Measurements from ENCODE around the gene SCN5A. TPM values are rescaled to one million over a fixed set of nuclear protein-coding genes. Genes with fewer than 3 reads are reported as not detected.

Gene SCN5A
- total and polyA plus RNA-seq, 4 donors, result 0.38 to 2.0 (median 0.61) TPM

- H3K4me1 ChIP-seq (ENCODE audit: control insufficient read depth in 1 of 2, insufficient read depth in 2 of 2, low read length in 2 of 2), result no peaks in the 10 kb centered on the region
- H3K36me3 ChIP-seq (ENCODE audit: control insufficient read depth in 1 of 2, insufficient read depth in 2 of 2, low read length in 1 of 2), result no peaks in the 10 kb centered on the region
- H3K4me3 ChIP-seq (ENCODE audit: low read length in 2 of 2), result no peak overlapping the region
- H3K9me3 ChIP-seq (ENCODE audit: control insufficient read depth, low read length), result no peaks in the 10 kb centered on the region
- ATAC-seq (ENCODE audit: low FRiP score) (no peak), DNase-seq (peak in 1 of 2 donors; percentile 27)
- 76 to 84% methylated on average over 7 of the region's 7 CpGs for WGBS, 2 donors
- H3K27ac ChIP-seq (ENCODE audit: low read depth in 1 of 2, low read length in 2 of 2), result no peak overlapping the region
- H3K27me3 ChIP-seq (ENCODE audit: control insufficient read depth in 1 of 2, insufficient read depth in 2 of 2, low read length in 1 of 2), result no peaks in the 10 kb centered on the region
- intact Hi-C loops (cut with DNase I), result no loop called here
Observed at GRCh38 chr3:38614091-38614490, 35.4 kb downstream of the SCN5A start.

DNA sequence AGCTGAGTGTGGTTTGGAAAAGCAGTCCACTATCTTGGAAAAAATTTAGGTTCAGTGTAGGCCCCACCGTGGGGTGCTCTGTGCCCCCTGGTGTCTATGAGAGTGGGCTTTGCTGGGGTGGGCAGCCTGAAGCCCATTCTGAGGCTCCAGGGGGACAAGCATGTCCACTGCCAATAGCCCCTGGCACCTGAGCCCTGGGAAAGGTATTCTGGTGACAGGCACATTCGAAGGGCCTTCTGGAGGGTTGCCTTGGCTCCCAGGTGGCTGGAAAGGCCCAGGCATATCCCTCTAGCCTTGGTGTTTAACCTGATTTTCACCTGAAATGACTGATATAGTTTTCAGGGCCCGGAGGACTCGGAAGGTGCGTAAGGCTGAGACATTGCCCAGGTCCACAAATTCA, 36.1 kb downstream of the SCN5A start:
- no peaks in the 10 kb centered on the region for H3K4me1 ChIP-seq (ENCODE audit: control insufficient read depth in 1 of 2, insufficient read depth in 2 of 2, low read length in 2 of 2)
- no peaks in the 10 kb centered on the region for H3K27me3 ChIP-seq (ENCODE audit: control insufficient read depth in 1 of 2, insufficient read depth in 2 of 2, low read length in 1 of 2)
- DNase-seq (peak in 1 of 2 donors; percentile 25), ATAC-seq (ENCODE audit: low FRiP score) (no peak)
- intact Hi-C loops (cut with DNase I), result no loop called here
- no peak overlapping the region for H3K4me3 ChIP-seq (ENCODE audit: low read length in 2 of 2)
- no peaks in the 10 kb centered on the region for H3K36me3 ChIP-seq (ENCODE audit: control insufficient read depth in 1 of 2, insufficient read depth in 2 of 2, low read length in 1 of 2)
- H3K27ac ChIP-seq (ENCODE audit: low read depth in 1 of 2, low read length in 2 of 2), result no peak overlapping the region
- 89% methylated on average over 5 of the region's 5 CpGs for WGBS, 2 donors
- no peaks in the 10 kb centered on the region for H3K9me3 ChIP-seq (ENCODE audit: control insufficient read depth, low read length)

GRCh38 chr3:38611866-38612265, 37.6 kb downstream of the SCN5A start:
- intact Hi-C loops (cut with DNase I), result no loop called here
- no peaks in the 10 kb centered on the region for H3K36me3 ChIP-seq (ENCODE audit: control insufficient read depth in 1 of 2, insufficient read depth in 2 of 2, low read length in 1 of 2)
- ATAC-seq (ENCODE audit: low FRiP score) (no peak), DNase-seq (peak in 1 of 2 donors; percentile 57)
- H3K4me3 ChIP-seq (ENCODE audit: low read length in 2 of 2), result no peak overlapping the region
- 79 to 86% methylated on average over 4 of the region's 4 CpGs for WGBS, 2 donors
- H3K27ac ChIP-seq (ENCODE audit: low read depth in 1 of 2, low read length in 2 of 2), result no peak overlapping the region
- H3K9me3 ChIP-seq (ENCODE audit: control insufficient read depth, low read length), result no peaks in the 10 kb centered on the region
- no peaks in the 10 kb centered on the region for H3K27me3 ChIP-seq (ENCODE audit: control insufficient read depth in 1 of 2, insufficient read depth in 2 of 2, low read length in 1 of 2)
- H3K4me1 ChIP-seq (ENCODE audit: control insufficient read depth in 1 of 2, insufficient read depth in 2 of 2, low read length in 2 of 2), result no peaks in the 10 kb centered on the region

DNA sequence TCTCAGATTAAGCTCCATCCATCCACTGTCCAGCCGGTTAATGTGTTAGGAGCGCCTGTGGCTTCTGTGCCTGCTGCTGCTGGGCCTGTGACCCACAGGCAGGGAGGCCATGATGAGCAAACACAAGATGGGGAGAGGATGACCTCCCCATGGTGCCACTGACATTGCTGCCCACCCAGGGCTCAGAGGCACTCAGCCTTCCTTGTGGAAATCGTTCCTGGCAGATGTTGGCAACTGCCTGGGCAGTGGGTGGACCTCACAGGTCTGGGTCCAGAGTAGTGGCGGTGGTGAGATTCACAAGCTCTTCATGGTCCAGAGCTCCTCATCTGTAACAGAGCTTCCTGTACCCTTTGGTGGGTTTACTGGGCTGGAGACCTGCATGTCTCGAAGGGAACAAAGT, 38.6 kb downstream of the SCN5A start:
- no peak overlapping the region for H3K27ac ChIP-seq (ENCODE audit: low read depth in 1 of 2, low read length in 2 of 2)
- 92% methylated on average over 5 of the region's 5 CpGs for WGBS, 2 donors
- H3K9me3 ChIP-seq (ENCODE audit: control insufficient read depth, low read length), result no peaks in the 10 kb centered on the region
- no peaks in the 10 kb centered on the region for H3K4me1 ChIP-seq (ENCODE audit: control insufficient read depth in 1 of 2, insufficient read depth in 2 of 2, low read length in 2 of 2)
- H3K4me3 ChIP-seq (ENCODE audit: low read length in 2 of 2), result no peak overlapping the region
- H3K36me3 ChIP-seq (ENCODE audit: control insufficient read depth in 1 of 2, insufficient read depth in 2 of 2, low read length in 1 of 2), result no peaks in the 10 kb centered on the region
- ATAC-seq (ENCODE audit: low FRiP score) (no peak), DNase-seq (peak in 1 of 2 donors; percentile 42)
- no peaks in the 10 kb centered on the region for H3K27me3 ChIP-seq (ENCODE audit: control insufficient read depth in 1 of 2, insufficient read depth in 2 of 2, low read length in 1 of 2)
- intact Hi-C loops (cut with DNase I), result no loop called here

DNA sequence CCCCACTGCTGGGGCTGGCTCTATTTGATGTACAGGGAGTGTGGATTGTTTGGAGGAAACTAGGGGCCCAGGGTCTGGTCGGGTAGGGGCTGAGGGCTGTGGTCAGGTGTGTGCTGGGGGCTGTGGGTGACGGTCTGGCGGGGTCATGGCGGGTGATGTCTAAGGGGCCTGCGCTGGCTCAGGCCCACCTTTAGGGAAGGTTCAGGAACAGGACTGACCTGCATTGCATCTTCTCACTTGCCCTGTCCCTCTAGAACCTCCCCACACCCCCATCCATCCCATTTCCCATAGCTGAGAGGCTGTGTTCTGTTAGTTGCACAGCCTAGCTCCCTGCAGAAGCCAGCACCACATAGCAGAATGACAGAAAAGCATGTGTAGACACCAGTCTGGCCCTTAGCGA, 39.1 kb downstream of the SCN5A start:
- H3K4me1 ChIP-seq (ENCODE audit: control insufficient read depth in 1 of 2, insufficient read depth in 2 of 2, low read length in 2 of 2), result no peaks in the 10 kb centered on the region
- H3K36me3 ChIP-seq (ENCODE audit: control insufficient read depth in 1 of 2, insufficient read depth in 2 of 2, low read length in 1 of 2), result no peaks in the 10 kb centered on the region
- H3K9me3 ChIP-seq (ENCODE audit: control insufficient read depth, low read length), result no peaks in the 10 kb centered on the region
- intact Hi-C loops (cut with DNase I), result no loop called here
- ATAC-seq (ENCODE audit: low FRiP score), result no peak
- DNase-seq, result peak in 1 of 2 donors; percentile 48
- no peak overlapping the region for H3K27ac ChIP-seq (ENCODE audit: low read depth in 1 of 2, low read length in 2 of 2)
- H3K27me3 ChIP-seq (ENCODE audit: control insufficient read depth in 1 of 2, insufficient read depth in 2 of 2, low read length in 1 of 2), result no peaks in the 10 kb centered on the region
- no peak overlapping the region for H3K4me3 ChIP-seq (ENCODE audit: low read length in 2 of 2)
- WGBS, 2 donors, result 91 to 92% methylated on average over 5 to 6 of the region's 6 CpGs

DNA sequence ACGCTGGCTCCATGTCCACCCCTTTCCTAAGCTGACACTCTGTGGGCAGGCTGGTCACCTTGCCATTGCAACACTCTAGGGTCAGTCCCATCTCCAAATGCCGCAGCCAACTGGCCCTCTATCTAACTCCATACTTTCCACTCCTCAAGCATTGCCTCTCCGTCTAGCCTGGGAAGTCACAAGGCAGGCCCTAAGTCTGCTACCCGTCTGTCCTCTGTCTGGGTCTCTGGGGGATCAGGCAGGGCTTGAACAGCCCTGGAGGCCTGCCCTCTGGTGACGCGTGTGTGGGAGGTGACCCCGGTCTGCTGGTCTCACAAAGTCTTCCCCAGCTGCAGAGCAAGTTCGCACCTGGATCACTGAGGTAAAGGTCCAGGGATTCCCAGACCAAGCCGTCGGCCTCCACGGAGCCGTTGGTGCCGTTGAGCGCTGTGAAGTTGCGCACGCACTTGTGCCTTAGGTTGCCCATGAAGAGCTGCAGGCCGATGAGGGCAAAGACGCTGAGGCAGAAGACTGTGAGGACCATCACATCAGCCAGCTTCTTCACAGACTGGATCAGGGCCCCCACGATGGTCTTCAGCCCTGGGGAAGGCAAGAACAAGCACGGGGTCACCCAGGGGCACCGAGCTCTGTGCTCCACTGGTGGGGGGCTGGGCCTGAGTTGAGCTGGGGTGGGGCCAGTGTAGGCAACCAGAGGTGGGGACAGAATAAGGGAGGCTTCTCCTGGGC, 39.9 kb downstream of the SCN5A start:
- DNase-seq (peak in 1 of 2 donors; percentile 65), ATAC-seq (ENCODE audit: low FRiP score) (no peak)
- Histone ChIP-seq H3K27ac (ENCODE audit: low read depth in 1 of 2, low read length in 2 of 2) (no peak overlapping the region), H3K27me3 (ENCODE audit: control insufficient read depth in 1 of 2, insufficient read depth in 2 of 2, low read length in 1 of 2) (no peaks in the 10 kb centered on the region), H3K9me3 (ENCODE audit: control insufficient read depth, low read length) (no peaks in the 10 kb centered on the region), H3K4me3 (ENCODE audit: low read length in 2 of 2) (no peak overlapping the region), H3K4me1 (ENCODE audit: control insufficient read depth in 1 of 2, insufficient read depth in 2 of 2, low read length in 2 of 2) (no peaks in the 10 kb centered on the region), H3K36me3 (ENCODE audit: control insufficient read depth in 1 of 2, insufficient read depth in 2 of 2, low read length in 1 of 2) (no peaks in the 10 kb centered on the region)
- intact Hi-C loops (cut with DNase I), result no loop called here
- 88 to 91% methylated on average over 21 of the region's 21 CpGs for WGBS, 2 donors

DNA sequence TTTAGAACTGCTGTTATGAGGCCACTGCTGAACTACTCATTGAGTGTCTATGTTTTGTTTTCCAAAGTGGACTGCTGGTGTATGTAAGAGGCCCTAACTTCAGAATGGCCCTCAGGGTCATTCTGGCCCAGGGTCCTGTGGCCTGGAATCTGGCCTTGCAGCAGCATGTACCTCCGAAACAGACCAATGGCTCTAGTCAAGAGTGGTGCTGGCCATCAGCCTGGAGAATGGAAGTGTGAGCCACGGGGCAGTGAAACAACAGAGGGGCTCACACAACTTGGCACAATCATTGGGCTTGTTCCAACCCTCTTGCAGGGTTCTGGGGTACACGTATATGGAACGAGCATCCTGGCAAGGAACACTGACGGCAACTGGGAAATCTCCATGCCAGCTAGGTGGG, 40.5 kb downstream of the SCN5A start:
- H3K27ac ChIP-seq (ENCODE audit: low read depth in 1 of 2, low read length in 2 of 2), result no peak overlapping the region
- no peaks in the 10 kb centered on the region for H3K4me1 ChIP-seq (ENCODE audit: control insufficient read depth in 1 of 2, insufficient read depth in 2 of 2, low read length in 2 of 2)
- DNase-seq (peak in 1 of 2 donors; percentile 32), ATAC-seq (ENCODE audit: low FRiP score) (no peak)
- H3K36me3 ChIP-seq (ENCODE audit: control insufficient read depth in 1 of 2, insufficient read depth in 2 of 2, low read length in 1 of 2), result no peaks in the 10 kb centered on the region
- H3K4me3 ChIP-seq (ENCODE audit: low read length in 2 of 2), result no peak overlapping the region
- intact Hi-C loops (cut with DNase I), result no loop called here
- WGBS, 2 donors, result 89 to 93% methylated on average over 5 of the region's 5 CpGs
- H3K9me3 ChIP-seq (ENCODE audit: control insufficient read depth, low read length), result no peaks in the 10 kb centered on the region
- H3K27me3 ChIP-seq (ENCODE audit: control insufficient read depth in 1 of 2, insufficient read depth in 2 of 2, low read length in 1 of 2), result no peaks in the 10 kb centered on the region

DNA sequence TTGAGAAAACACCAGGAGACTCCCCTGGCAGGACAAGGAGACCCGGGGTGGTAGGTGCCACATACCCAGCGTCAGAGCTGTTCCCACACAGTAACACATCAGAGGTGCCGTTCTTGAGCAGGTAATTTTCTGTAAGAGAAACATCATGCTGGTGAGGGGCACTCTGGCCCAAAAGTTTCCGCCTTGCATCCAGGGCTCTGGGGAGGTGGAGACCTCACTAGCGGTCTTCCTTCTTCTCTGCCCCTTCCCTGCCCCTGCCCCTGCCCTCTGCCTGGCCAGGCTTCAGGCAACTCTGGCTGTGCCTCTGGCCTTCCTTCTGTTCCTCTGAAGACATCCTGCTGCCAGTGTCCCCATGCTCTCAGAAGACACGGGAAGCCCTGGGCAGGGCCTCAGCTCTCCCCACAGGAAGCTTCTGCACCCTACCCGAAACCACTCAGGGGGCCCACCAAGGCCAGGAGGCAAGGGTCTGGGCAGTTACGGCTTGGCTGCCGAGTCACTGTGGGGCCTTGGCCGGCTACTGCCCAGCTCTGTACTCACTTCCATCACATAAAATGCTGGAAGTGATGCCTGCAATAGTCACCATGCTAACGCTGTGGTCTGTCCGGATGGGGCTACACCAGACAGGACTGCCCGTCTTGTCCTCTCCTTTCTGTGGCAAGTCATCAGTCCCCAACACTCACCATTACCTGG, 41.3 kb downstream of the SCN5A start:
- no peaks in the 10 kb centered on the region for H3K36me3 ChIP-seq (ENCODE audit: control insufficient read depth in 1 of 2, insufficient read depth in 2 of 2, low read length in 1 of 2)
- intact Hi-C loops (cut with DNase I), result no loop called here
- H3K27me3 ChIP-seq (ENCODE audit: control insufficient read depth in 1 of 2, insufficient read depth in 2 of 2, low read length in 1 of 2), result no peaks in the 10 kb centered on the region
- 81 to 83% methylated on average over 13 of the region's 13 CpGs for WGBS, 2 donors
- ATAC-seq (ENCODE audit: low FRiP score), result no peak
- peak in 1 of 2 donors; percentile 39 for DNase-seq
- H3K4me3 ChIP-seq (ENCODE audit: low read length in 2 of 2), result no peak overlapping the region
- no peaks in the 10 kb centered on the region for H3K9me3 ChIP-seq (ENCODE audit: control insufficient read depth, low read length)
- no peaks in the 10 kb centered on the region for H3K4me1 ChIP-seq (ENCODE audit: control insufficient read depth in 1 of 2, insufficient read depth in 2 of 2, low read length in 2 of 2)
- H3K27ac ChIP-seq (ENCODE audit: low read depth in 1 of 2, low read length in 2 of 2), result no peak overlapping the region

DNA sequence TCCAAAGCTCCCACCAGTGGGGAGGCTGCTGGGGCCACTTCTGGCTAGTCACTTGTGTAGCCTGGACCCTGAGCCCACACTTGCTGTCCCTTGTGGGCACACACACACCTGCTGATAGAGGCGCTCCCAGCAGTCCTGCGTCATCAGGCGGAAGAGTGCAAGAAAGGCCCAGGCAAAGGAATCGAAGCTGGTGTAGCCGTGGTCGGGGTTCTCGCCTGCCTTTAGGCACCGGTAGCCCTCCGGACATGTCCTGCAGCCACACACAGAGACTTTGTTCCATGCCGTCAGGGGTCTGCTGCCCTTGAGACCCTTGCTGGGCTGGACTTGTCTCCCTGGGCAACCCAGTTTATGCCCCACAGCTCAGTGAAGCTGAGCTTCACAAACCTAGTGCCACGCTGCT, 42.9 kb downstream of the SCN5A start:
- no peaks in the 10 kb centered on the region for H3K4me1 ChIP-seq (ENCODE audit: control insufficient read depth in 1 of 2, insufficient read depth in 2 of 2, low read length in 2 of 2)
- H3K27me3 ChIP-seq (ENCODE audit: control insufficient read depth in 1 of 2, insufficient read depth in 2 of 2, low read length in 1 of 2), result no peaks in the 10 kb centered on the region
- intact Hi-C loops (cut with DNase I), result no loop called here
- H3K9me3 ChIP-seq (ENCODE audit: control insufficient read depth, low read length), result no peaks in the 10 kb centered on the region
- no peak overlapping the region for H3K4me3 ChIP-seq (ENCODE audit: low read length in 2 of 2)
- no peak for ATAC-seq (ENCODE audit: low FRiP score)
- no peaks in the 10 kb centered on the region for H3K36me3 ChIP-seq (ENCODE audit: control insufficient read depth in 1 of 2, insufficient read depth in 2 of 2, low read length in 1 of 2)
- WGBS, 2 donors, result 87 to 90% methylated on average over 11 of the region's 11 CpGs
- peak in 1 of 2 donors; percentile 54 for DNase-seq
- H3K27ac ChIP-seq (ENCODE audit: low read depth in 1 of 2, low read length in 2 of 2), result no peak overlapping the region

Data from aorta (tissue), 5 donors.